SU-DHL-6 (cell line): ENCODE results near the gene NTM.

ENCODE experiments used
- H2AFZ ChIP-seq: fragments of 200-600 bp; sonication (generic); 2 replicates; pipeline ENCODE4 v1.6.1; 2014; ENCODE audit warnings: low read depth, mild to moderate bottlenecking, moderate library complexity, mixed read lengths, antibody characterized with exemption, low read length; ENCODE audit not compliant: severe bottlenecking
- H3F3A ChIP-seq: fragments of 200-600 bp; shearing (Covaris generic); 2 replicates; pipeline ENCODE4 v1.6.0; 2016; ENCODE audit warnings: antibody characterized with exemption, mild to moderate bottlenecking; ENCODE audit not compliant: insufficient read depth
- H3K27ac ChIP-seq: fragments of 200-600 bp; sonication (generic); 2 replicates; pipeline ENCODE4 v1.5.1; 2016; ENCODE audit warnings: low read depth, mild to moderate bottlenecking, low read length, moderate library complexity, mixed read lengths
- H3K27me3 ChIP-seq: fragments of 200-600 bp; sonication (generic), shearing (Covaris generic); 2 replicates; pipeline ENCODE4 v1.6.0; 2014; ENCODE audit warnings: mild to moderate bottlenecking, low read length
- H3K36me3 ChIP-seq: fragments of 200-600 bp; sonication (generic); 2 replicates; pipeline ENCODE4 v1.6.1; 2014; ENCODE audit warnings: mild to moderate bottlenecking, low read length, mixed read lengths
- H3K4me2 ChIP-seq: fragments of 300-600, 200-600 bp; shearing (Covaris generic), sonication (generic); 2 replicates; pipeline ENCODE4 v1.6.0; 2014; ENCODE audit warnings: low read length, low read depth, mild to moderate bottlenecking; ENCODE audit not compliant: poor library complexity, severe bottlenecking
- H3K4me3 ChIP-seq: fragments of 200-600 bp; sonication (generic); 2 replicates; pipeline ENCODE4 v1.5.1; 2014; ENCODE audit warnings: antibody characterized with exemption, low read length, mild to moderate bottlenecking, mixed read lengths; ENCODE audit not compliant: insufficient read depth, poor library complexity, severe bottlenecking
- H3K79me2 ChIP-seq: fragments of 200-600 bp; sonication (generic); 2 replicates; pipeline ENCODE4 v1.6.1; 2014; ENCODE audit warnings: mild to moderate bottlenecking, low read length, moderate library complexity; ENCODE audit not compliant: insufficient read depth
- H3K9ac ChIP-seq: fragments of 200-600 bp; sonication (generic); 2 replicates; pipeline ENCODE4 v1.7.0; 2014; ENCODE audit warnings: mild to moderate bottlenecking, low read length
- H3K9me2 ChIP-seq: fragments of 200-600 bp; sonication (generic); replicated peaks from 2 replicates; pipeline ENCODE4 v1.6.1; 2014; ENCODE audit warnings: low read length; ENCODE audit not compliant: insufficient read depth
- H3K9me3 ChIP-seq: fragments of 200-600 bp; sonication (generic); 2 replicates; pipeline ENCODE4 v1.6.1; 2014; ENCODE audit warnings: low read length, mixed read lengths; ENCODE audit not compliant: insufficient read depth
- H4K20me1 ChIP-seq: fragments of 200-600 bp; sonication (generic); 2 replicates; pipeline ENCODE4 v1.6.1; 2014; ENCODE audit warnings: low read depth, mild to moderate bottlenecking, antibody characterized with exemption, low read length, moderate library complexity, mixed read lengths
- EZH2phosphoT487 ChIP-seq: fragments of 200-600 bp; sonication (generic), shearing (Covaris generic); conservative IDR thresholded peaks from 2 replicates; pipeline ENCODE4 v1.6.1; 2018; ENCODE audit warnings: mild to moderate bottlenecking, antibody characterized with exemption, low read length, moderate library complexity, mixed read lengths
- TF ChIP-seq, protein P1 (sequence below): fragments of 200-600 bp; sonication (generic); IDR thresholded peaks from one replicate; pipeline ENCODE4 v1.5.1; 2017; ENCODE audit warnings: antibody characterized with exemption, mild to moderate bottlenecking, low read length, moderate library complexity; ENCODE audit not compliant: insufficient read depth, poor library complexity, severe bottlenecking

Gene NTM

GRCh38 chr11:132026746-132027145, 656.3 kb downstream of the NTM start:
- Histone ChIP-seq H2AFZ (no peak overlapping the region), H3K4me3 (no peak overlapping the region), H3K4me2 (no peak overlapping the region), H3K36me3 (no peaks in the 10 kb centered on the region), H4K20me1 (no peaks in the 10 kb centered on the region), H3K79me2 (no peaks in the 10 kb centered on the region), H3K9me3 (no peaks in the 10 kb centered on the region), H3K27ac (no peak overlapping the region), H3K9me2 (no peaks in the 10 kb centered on the region), H3K27me3 (no peaks in the 10 kb centered on the region), H3F3A (no peaks in the 10 kb centered on the region), H3K9ac (no peak overlapping the region)
- TF ChIP-seq, protein P1, sequence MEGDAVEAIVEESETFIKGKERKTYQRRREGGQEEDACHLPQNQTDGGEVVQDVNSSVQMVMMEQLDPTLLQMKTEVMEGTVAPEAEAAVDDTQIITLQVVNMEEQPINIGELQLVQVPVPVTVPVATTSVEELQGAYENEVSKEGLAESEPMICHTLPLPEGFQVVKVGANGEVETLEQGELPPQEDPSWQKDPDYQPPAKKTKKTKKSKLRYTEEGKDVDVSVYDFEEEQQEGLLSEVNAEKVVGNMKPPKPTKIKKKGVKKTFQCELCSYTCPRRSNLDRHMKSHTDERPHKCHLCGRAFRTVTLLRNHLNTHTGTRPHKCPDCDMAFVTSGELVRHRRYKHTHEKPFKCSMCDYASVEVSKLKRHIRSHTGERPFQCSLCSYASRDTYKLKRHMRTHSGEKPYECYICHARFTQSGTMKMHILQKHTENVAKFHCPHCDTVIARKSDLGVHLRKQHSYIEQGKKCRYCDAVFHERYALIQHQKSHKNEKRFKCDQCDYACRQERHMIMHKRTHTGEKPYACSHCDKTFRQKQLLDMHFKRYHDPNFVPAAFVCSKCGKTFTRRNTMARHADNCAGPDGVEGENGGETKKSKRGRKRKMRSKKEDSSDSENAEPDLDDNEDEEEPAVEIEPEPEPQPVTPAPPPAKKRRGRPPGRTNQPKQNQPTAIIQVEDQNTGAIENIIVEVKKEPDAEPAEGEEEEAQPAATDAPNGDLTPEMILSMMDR = no peak
- no peak for TF ChIP-seq EZH2phosphoT487

DNA sequence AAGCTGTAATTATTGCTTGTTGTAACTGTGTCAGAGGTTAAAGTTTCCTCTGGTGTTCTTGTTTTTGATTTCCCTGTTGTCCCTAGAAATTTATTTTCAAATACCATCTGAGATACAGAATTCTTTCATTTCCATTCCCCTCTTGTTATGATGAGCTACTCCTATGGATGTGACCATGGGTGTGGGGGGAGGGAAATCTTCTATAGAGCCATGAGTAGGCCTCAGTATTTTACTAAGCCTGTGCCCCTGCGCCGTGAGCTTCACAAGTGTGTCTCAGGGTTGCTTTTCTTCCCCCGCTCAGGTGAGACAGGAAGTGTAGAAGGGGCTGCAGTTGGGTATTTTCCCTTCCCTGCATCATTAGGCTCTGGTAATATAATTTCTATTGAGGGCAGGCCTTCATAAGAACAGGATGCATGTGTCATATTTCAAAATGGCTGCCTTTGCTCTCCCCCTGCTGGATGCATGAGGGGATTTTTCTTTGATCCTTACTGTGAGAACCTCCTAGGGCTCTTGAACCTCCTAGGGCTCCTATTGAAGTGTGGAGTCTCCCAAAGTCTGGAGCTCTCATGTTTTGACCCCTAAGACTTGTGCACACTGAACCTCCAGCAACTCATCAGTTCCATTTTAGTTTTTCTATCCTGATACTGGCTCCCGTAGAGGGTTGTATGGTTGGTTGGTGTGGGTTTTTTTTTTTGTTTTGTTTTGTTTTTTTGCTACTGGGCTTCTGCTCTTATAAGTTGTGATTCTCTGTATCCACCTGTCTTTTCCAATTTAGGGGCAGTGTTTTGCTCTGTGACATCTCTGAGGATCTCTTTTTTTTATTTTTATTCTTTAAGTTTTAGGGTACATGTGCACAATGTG, 658.2 kb downstream of the NTM start:
- Histone ChIP-seq H3K27ac (no peak overlapping the region), H3K9me2 (no peaks in the 10 kb centered on the region), H3K4me3 (no peak overlapping the region), H3K9ac (no peak overlapping the region), H3K79me2 (no peaks in the 10 kb centered on the region), H3K27me3 (no peaks in the 10 kb centered on the region), H4K20me1 (no peaks in the 10 kb centered on the region), H3K36me3 (no peaks in the 10 kb centered on the region), H2AFZ (no peak overlapping the region), H3F3A (no peaks in the 10 kb centered on the region), H3K9me3 (no peaks in the 10 kb centered on the region), H3K4me2 (no peak overlapping the region)
- no peak for TF ChIP-seq EZH2phosphoT487
- TF ChIP-seq, protein P1 = no peak

- no peaks in the 10 kb centered on the region for H3K27me3 ChIP-seq
- no peaks in the 10 kb centered on the region for H3K9me2 ChIP-seq
- H3K4me3 ChIP-seq = no peak overlapping the region
- no peak for TF ChIP-seq EZH2phosphoT487
- TF ChIP-seq, protein P1 = no peak
- H3K79me2 ChIP-seq = no peaks in the 10 kb centered on the region
- H2AFZ ChIP-seq = no peak overlapping the region
- H3K9me3 ChIP-seq = no peaks in the 10 kb centered on the region
- no peak overlapping the region for H3K27ac ChIP-seq
- H3K36me3 ChIP-seq = no peaks in the 10 kb centered on the region
- H4K20me1 ChIP-seq = no peaks in the 10 kb centered on the region
- H3K9ac ChIP-seq = no peak overlapping the region
- H3F3A ChIP-seq = no peaks in the 10 kb centered on the region
- no peak overlapping the region for H3K4me2 ChIP-seq
Measured at GRCh38 chr11:132030896-132031295, 660.5 kb downstream of the NTM start.
